IMR-90 (cell line): ENCODE measurements around the gene NXPE4. TPM values are rescaled to one million over a fixed set of nuclear protein-coding genes. Genes with fewer than 3 reads are reported as not detected.

ENCODE experiments used
- ATAC-seq: fragments of 200-7000 bp; cut with Tn5 transposase; 2 replicates; pipeline ENCODE4 v1.9.1; 2020; ENCODE audit warnings: low read depth, mild to moderate bottlenecking, moderate library complexity
- BruUV-seq: library from RNA; stranded (reverse); fragments of 400-500 nt; replicated peaks from 2 replicates; lab custom pipeline; 2021; lab: Mats Ljungman, UMichigan
- CTCF ChIA-PET: fragments of 300-600 bp; formaldehyde crosslinking; extraction: SDS; loops from one replicate; lab custom pipeline; 2021; ENCODE audit warnings: antibody characterized with exemption; lab: Yijun Ruan, JAX
- POLR2A ChIA-PET: fragments of 300-600 bp; sonication (Branson Sonifier 250); formaldehyde crosslinking; loops from one replicate; lab custom pipeline; 2022; ENCODE audit warnings: antibody characterized with exemption; ENCODE audit not compliant: unreplicated experiment; lab: Charles Lee
- DNase-seq: peaks from one replicate; pipeline ENCODE4 v3.0.0; 2013
- H2AFZ ChIP-seq: replicated peaks from 2 replicates; pipeline ENCODE3; 2013; ENCODE audit warnings: low read length, mild to moderate bottlenecking; ENCODE audit not compliant: poor library complexity
- H2AK5ac ChIP-seq: 2 replicates; pipeline ENCODE4 v1.6.1; 2013; ENCODE audit warnings: low read depth, low read length, inconsistent platforms
- H2AK9ac ChIP-seq: replicated peaks from 2 replicates; pipeline ENCODE3; 2013; ENCODE audit warnings: mild to moderate bottlenecking, low read depth, low read length, moderate library complexity; ENCODE audit not compliant: poor library complexity
- H2BK120ac ChIP-seq: 2 replicates; pipeline ENCODE4 v1.6.1; 2013; ENCODE audit warnings: low read depth, low read length, inconsistent platforms
- H2BK15ac ChIP-seq: 3 replicates; pipeline ENCODE4 v1.6.1; 2013; ENCODE audit warnings: low read depth, low read length, inconsistent platforms
- H2BK20ac ChIP-seq: 2 replicates; pipeline ENCODE4 v1.6.1; 2013; ENCODE audit warnings: low read depth, mild to moderate bottlenecking, inconsistent platforms, low read length, moderate library complexity
- H2BK5ac ChIP-seq: 2 replicates; pipeline ENCODE4 v1.6.1; 2013; ENCODE audit warnings: mild to moderate bottlenecking, low read depth, low read length, inconsistent platforms; ENCODE audit not compliant: poor library complexity, severe bottlenecking
- H3K14ac ChIP-seq: replicated peaks from 2 replicates; pipeline ENCODE4 v1.6.1; 2013; ENCODE audit warnings: low read depth, low read length, inconsistent platforms
- H3K18ac ChIP-seq: 2 replicates; pipeline ENCODE4 v1.6.1; 2013; ENCODE audit warnings: low read depth, low read length, control low read depth
- H3K23ac ChIP-seq: 2 replicates; pipeline ENCODE4 v1.6.1; 2013; ENCODE audit warnings: low read depth, low read length, inconsistent platforms
- H3K27ac ChIP-seq: 2 replicates; pipeline ENCODE4 v1.5.1; 2013; ENCODE audit warnings: mild to moderate bottlenecking, control low read depth, low read length; ENCODE audit not compliant: insufficient read depth
- H3K27me3 ChIP-seq: 2 replicates; pipeline ENCODE4 v1.6.1; 2013; ENCODE audit warnings: low read length; ENCODE audit not compliant: control insufficient read depth, insufficient read depth
- H3K36me3 ChIP-seq: 2 replicates; pipeline ENCODE4 v1.6.1; 2013; ENCODE audit warnings: low read length, mixed read lengths; ENCODE audit not compliant: control insufficient read depth, insufficient read depth
- H3K4ac ChIP-seq: 2 replicates; pipeline ENCODE4 v1.6.1; 2013; ENCODE audit warnings: low read depth, low read length, inconsistent platforms
- H3K4me1 ChIP-seq: 2 replicates; pipeline ENCODE4 v1.6.1; 2013; ENCODE audit warnings: low read length, mixed read lengths; ENCODE audit not compliant: control insufficient read depth, insufficient read depth
- H3K4me2 ChIP-seq: 2 replicates; pipeline ENCODE4 v1.6.1; 2013; ENCODE audit warnings: low read depth, mild to moderate bottlenecking, control low read depth, low read length, moderate library complexity
- H3K4me3 ChIP-seq: 2 replicates; pipeline ENCODE4 v1.5.1; 2013; ENCODE audit warnings: low read depth, mild to moderate bottlenecking, control low read depth, low read length, moderate library complexity; ENCODE audit not compliant: insufficient read depth
- H3K56ac ChIP-seq: 2 replicates; pipeline ENCODE4 v1.6.1; 2013; ENCODE audit warnings: low read length, inconsistent platforms; ENCODE audit not compliant: insufficient read depth; ENCODE audit errors: extremely low read depth
- H3K79me1 ChIP-seq, 2 experiments: 2 replicates each; pipeline ENCODE4 v1.6.1; 2013; ENCODE audit warnings: low read length in 2 of 2, inconsistent platforms in 1 of 2, low read depth in 1 of 2
- H3K9ac ChIP-seq: 2 replicates; pipeline ENCODE4 v1.6.1; 2013; ENCODE audit warnings: low read depth, low read length, control low read depth
- H3K9me1 ChIP-seq: 2 replicates; pipeline ENCODE4 v1.6.1; 2013; ENCODE audit warnings: low read length, inconsistent platforms; ENCODE audit not compliant: insufficient read depth
- H3K9me3 ChIP-seq: 2 replicates; pipeline ENCODE4 v1.6.1; 2013; ENCODE audit warnings: low read length; ENCODE audit not compliant: control insufficient read depth, insufficient read depth
- H4K20me1 ChIP-seq: 2 replicates; pipeline ENCODE4 v1.6.1; 2013; ENCODE audit warnings: low read length, inconsistent platforms; ENCODE audit not compliant: insufficient read depth
- H4K5ac ChIP-seq: 2 replicates; pipeline ENCODE4 v1.6.1; 2013; ENCODE audit warnings: mild to moderate bottlenecking, low read depth, low read length, control low read depth
- H4K8ac ChIP-seq, 2 experiments: 2 replicates each; pipeline ENCODE4 v1.6.1; 2013; ENCODE audit warnings: low read depth in 2 of 2, low read length in 2 of 2, control low read depth in 1 of 2, inconsistent platforms in 1 of 2
- H4K91ac ChIP-seq: 2 replicates; pipeline ENCODE4 v1.6.1; 2013; ENCODE audit warnings: low read depth, low read length, inconsistent platforms; ENCODE audit not compliant: insufficient read depth
- CEBPB ChIP-seq: IDR thresholded peaks from 2 replicates; pipeline ENCODE4 v1.6.1; 2012; ENCODE audit warnings: low read depth, low read length, improper control_type of control experiment
- CHD1 ChIP-seq: IDR thresholded peaks from 2 replicates; pipeline ENCODE4 v1.6.1; 2012; ENCODE audit warnings: low read depth, low read length, improper control_type of control experiment
- ELK1 ChIP-seq: fragments of 150-350 bp; IDR thresholded peaks from 2 replicates; pipeline ENCODE4 v1.6.1; 2016; ENCODE audit warnings: low read depth, mild to moderate bottlenecking, low read length, moderate library complexity, borderline replicate concordance
- FOS ChIP-seq: fragments of 150-350 bp; IDR thresholded peaks from 2 replicates; pipeline ENCODE4 v1.6.1; 2016; ENCODE audit warnings: low read depth, low read length
- MAFK ChIP-seq: IDR thresholded peaks from 2 replicates; pipeline ENCODE4 v1.6.1; 2012; ENCODE audit warnings: low read depth, low read length, improper control_type of control experiment
- MXI1 ChIP-seq: IDR thresholded peaks from 2 replicates; pipeline ENCODE4 v1.6.1; 2012; ENCODE audit warnings: low read depth, mild to moderate bottlenecking, low read length, moderate library complexity, borderline replicate concordance
- RAD21 ChIP-seq: IDR thresholded peaks from 2 replicates; pipeline ENCODE4 v1.6.1; 2012; ENCODE audit warnings: low read length, improper control_type of control experiment
- RCOR1 ChIP-seq: IDR thresholded peaks from 2 replicates; pipeline ENCODE4 v1.6.1; 2012; ENCODE audit warnings: mild to moderate bottlenecking, low read length, improper control_type of control experiment; ENCODE audit not compliant: insufficient replicate concordance
- SMC3 ChIP-seq: fragments of 150-350 bp; IDR thresholded peaks from 2 replicates; pipeline ENCODE4 v1.6.1; 2016; ENCODE audit warnings: low read depth, mild to moderate bottlenecking, antibody characterized with exemption, low read length, moderate library complexity
- WGBS, 2 experiments: methylation state at CpG; one replicate each; pipeline versions ENCODE4 v1.1.5 to v1.1.7; 2013; ENCODE audit warnings: missing lambda C conversion rate in 2 of 2; ENCODE audit not compliant: insufficient read length in 1 of 2; ENCODE audit errors: extremely low coverage in 2 of 2; 5-methylcytosine and 5-hydroxymethylcytosine counted together
- dilution Hi-C: fragments of 300-500 bp; cut with HindIII; formaldehyde crosslinking; loops from one replicate; pipeline ENCODE4 v1.14.3; 2018; ENCODE audit warnings: low sequenced_read_pairs; ENCODE audit not compliant: unreplicated experiment
- in situ Hi-C: fragments of 300-500 bp; cut with MboI; formaldehyde crosslinking; loops from 3 replicates; pipeline ENCODE4 v1.14.3; 2019; ENCODE audit warnings: low sequenced_read_pairs, inconsistent platforms, mixed read lengths
- intact Hi-C: fragments of 100-400 bp; cut with micrococcal nuclease; formaldehyde crosslinking; loops from 2 replicates; pipeline ENCODE4 v1.10.0; 2022
- polyA plus RNA-seq, 3 experiments: library from polyadenylated mRNA; depleted of rRNA; stranded (reverse); fragments of >200 nt; gene quantifications; 2 replicates each; pipeline ENCODE4 v1.2.3, GENCODE V29; 2012; ENCODE audit warnings: low replicate concordance in 1 of 3
- total RNA-seq: library from RNA; depleted of rRNA; stranded (reverse); fragments of >200 nt; gene quantifications from 2 replicates; pipeline ENCODE4 v1.2.3, GENCODE V29; 2012

NXPE4 gene
- total and polyA plus RNA-seq, 2 of the 4 experiments (the other 2 are of a cell fraction) = not detected

GRCh38 chr11:114610984-114611944 lies 15.7 kb upstream of the NXPE4 start (continued):
- TF ChIP-seq MXI1 (no peak), RAD21 (peak; percentile 32)

GRCh38 chr11:114610550-114610949 lies 15.0 kb upstream of the NXPE4 start:
- no peak for DNase-seq
- BruUV-seq = no TSS peak
- Histone ChIP-seq H2BK15ac (no peak overlapping the region), H3K4ac (no peak overlapping the region), H2BK20ac (no peak overlapping the region), H3K9me3 (no peaks in the 10 kb centered on the region), H3K79me1 (no peaks in the 10 kb centered on the region), H4K91ac (no peak overlapping the region), H3K56ac (no peak overlapping the region), H3K36me3 (no peaks in the 10 kb centered on the region), H2AFZ (no peak overlapping the region), H3K23ac (no peak overlapping the region), H3K9ac (no peak overlapping the region), H3K9me1 (no peaks in the 10 kb centered on the region), H3K4me2 (no peak overlapping the region), H2BK5ac (no peak overlapping the region), H4K5ac (no peak overlapping the region), H2BK120ac (no peak overlapping the region), H3K4me3 (no peak overlapping the region), H3K14ac (no peak overlapping the region), H3K18ac (no peak overlapping the region), H2AK9ac (no peak overlapping the region), H4K20me1 (no peaks in the 10 kb centered on the region), H4K8ac (no peak overlapping the region), H3K27ac (no peak overlapping the region), H3K4me1 (no peaks in the 10 kb centered on the region), H2AK5ac (no peak overlapping the region), H3K27me3 (no peaks in the 10 kb centered on the region)
- POLR2A ChIA-PET = no interaction called here
- TF ChIP-seq CEBPB (no peak), ELK1 (no peak), RCOR1 (no peak), FOS (no peak), CHD1 (no peak), SMC3 (no peak), RAD21 (no peak), MAFK (no peak)
- intact Hi-C loops = no loop called here
- CTCF ChIA-PET = no interaction called here
- no peak for ATAC-seq
- dilution Hi-C loops = no loop called here
- whole genome bisulfite sequencing, 2 experiments = 64% methylated on average over 9 of the region's 10 CpGs; no CpG with 5 or more reads in 1 of the 2 experiments
- in situ Hi-C loops = no loop called here
